Activated B cell treated with CpG ODN at 0.5 μM for 24 hours (primary cell): Measurements from ENCODE around the gene SPOCK1. TPM values are rescaled to one million over a fixed set of nuclear protein-coding genes. Genes with fewer than 3 reads are reported as not detected.

Experiments used
- ATAC-seq: fragments of 200-7000 bp; cut with Tn5 transposase; one replicate; pipeline ENCODE4 v1.10.0; 2021; ENCODE audit warnings: low read depth, mild to moderate bottlenecking, moderate library complexity
- CTCF ChIA-PET: fragments of 350-600 bp; sonication (Branson Sonifier 250); formaldehyde crosslinking; loops from one replicate; lab custom pipeline; 2021; ENCODE audit warnings: antibody characterized with exemption; lab: Charles Lee
- POLR2A ChIA-PET: fragments of 350-600 bp; sonication (Branson Sonifier 250); formaldehyde crosslinking; loops from one replicate; lab custom pipeline; 2021; ENCODE audit warnings: antibody characterized with exemption; lab: Charles Lee
- DNase-seq: peaks from one replicate; pipeline ENCODE4 v3.0.0; 2022
- H3K27ac Mint-ChIP-seq: one replicate; pipeline ENCODE4 v1.8.0; 2020; ENCODE audit warnings: mixed read lengths
- H3K27me3 Mint-ChIP-seq: one replicate; pipeline ENCODE4 v1.8.0; 2021; ENCODE audit warnings: mixed read lengths
- H3K36me3 Mint-ChIP-seq: one replicate; pipeline ENCODE4 v1.8.0; 2021; ENCODE audit warnings: low read depth, mixed read lengths
- H3K4me1 Mint-ChIP-seq: one replicate; pipeline ENCODE4 v1.8.0; 2021; ENCODE audit warnings: mixed read lengths
- H3K4me3 Mint-ChIP-seq: one replicate; pipeline ENCODE4 v1.8.0; 2020; ENCODE audit warnings: mild to moderate bottlenecking, mixed read lengths
- H3K9me3 Mint-ChIP-seq: one replicate; pipeline ENCODE4 v1.8.0; 2020; ENCODE audit warnings: mixed read lengths
- CTCF ChIP-seq: fragments of 200-600 bp; IDR thresholded peaks from one replicate; pipeline ENCODE4 v1.8.0; 2022; ENCODE audit warnings: antibody characterized with exemption, mild to moderate bottlenecking
- intact Hi-C: fragments of 100-400 bp; cut with micrococcal nuclease; formaldehyde crosslinking; loops from one replicate; pipeline ENCODE4 v1.15.1; 2024
- total RNA-seq: library from RNA; stranded (reverse); gene quantifications from 2 replicates; pipeline ENCODE4 v1.2.3, GENCODE V29; 2022

SPOCK1 gene
- total RNA-seq, 1 donor from 2014 or later: not detected

- POLR2A ChIA-PET: no interaction called here
- no peak for ATAC-seq
- Mint-ChIP-seq H3K9me3 (peaks cover 5% of the 10 kb centered on the region), H3K27me3 (peaks cover 17% of the 10 kb centered on the region), H3K4me1 (no peaks in the 10 kb centered on the region), H3K27ac (no peak overlapping the region), H3K4me3 (no peak overlapping the region), H3K36me3 (no peaks in the 10 kb centered on the region)
- TF ChIP-seq CTCF: no peak
- CTCF ChIA-PET: no interaction called here
- intact Hi-C loops: no loop called here
- no peak for DNase-seq
Observed at GRCh38 chr5:137521246-137521645, 22.1 kb upstream of the SPOCK1 start.

GRCh38 chr5:137516961-137517360 lies 17.8 kb upstream of the SPOCK1 start:
- Mint-ChIP-seq H3K36me3 (no peaks in the 10 kb centered on the region), H3K27me3 (peaks cover 24% of the 10 kb centered on the region), H3K4me1 (no peaks in the 10 kb centered on the region), H3K9me3 (peaks cover 5% of the 10 kb centered on the region), H3K4me3 (no peak overlapping the region), H3K27ac (no peak overlapping the region)
- intact Hi-C loops: no loop called here
- TF ChIP-seq CTCF: no peak
- DNase-seq (no peak), ATAC-seq (no peak)
- CTCF ChIA-PET: no interaction called here
- POLR2A ChIA-PET: no interaction called here

GRCh38 chr5:137516251-137516797 lies 17.2 kb upstream of the SPOCK1 start:
- peaks cover 21% of the 10 kb centered on the region for H3K27me3 Mint-ChIP-seq
- H3K4me3 Mint-ChIP-seq: no peak overlapping the region
- H3K9me3 Mint-ChIP-seq: peaks cover 5% of the 10 kb centered on the region
- TF ChIP-seq CTCF: no peak
- ChIA-PET CTCF (no interaction called here), POLR2A (no interaction called here)
- intact Hi-C loops: no loop called here
- H3K36me3 Mint-ChIP-seq: no peaks in the 10 kb centered on the region
- no peaks in the 10 kb centered on the region for H3K4me1 Mint-ChIP-seq
- H3K27ac Mint-ChIP-seq: no peak overlapping the region
- ATAC-seq: no peak
- DNase-seq: no peak

GRCh38 chr5:137515238-137515637 lies 16.1 kb upstream of the SPOCK1 start:
- no peak for TF ChIP-seq CTCF
- no peak for ATAC-seq
- POLR2A ChIA-PET: no interaction called here
- Mint-ChIP-seq H3K27me3 (peaks cover 17% of the 10 kb centered on the region), H3K27ac (no peak overlapping the region), H3K9me3 (peaks cover 5% of the 10 kb centered on the region), H3K4me1 (no peaks in the 10 kb centered on the region), H3K4me3 (no peak overlapping the region), H3K36me3 (no peaks in the 10 kb centered on the region)
- no peak for DNase-seq
- intact Hi-C loops: no loop called here
- CTCF ChIA-PET: no interaction called here

- no peak for TF ChIP-seq CTCF
- no peaks in the 10 kb centered on the region for H3K9me3 Mint-ChIP-seq
- H3K4me3 Mint-ChIP-seq: no peak overlapping the region
- DNase-seq (no peak), ATAC-seq (no peak)
- H3K36me3 Mint-ChIP-seq: no peaks in the 10 kb centered on the region
- peaks cover 12% of the 10 kb centered on the region for H3K27me3 Mint-ChIP-seq
- no peak overlapping the region for H3K27ac Mint-ChIP-seq
- ChIA-PET POLR2A (no interaction called here), CTCF (no interaction called here)
- intact Hi-C loops: no loop called here
- H3K4me1 Mint-ChIP-seq: no peaks in the 10 kb centered on the region
Observed at GRCh38 chr5:137510671-137511070, 11.5 kb upstream of the SPOCK1 start.
